OCI-LY1 (cell line): ENCODE data around the gene CCN6.

Source experiments
- EZH2 ChIP-seq: fragments of 200-600 bp; sonication (generic), shearing (Covaris generic); IDR thresholded peaks from 2 replicates; pipeline ENCODE4 v1.8.0; 2017; ENCODE audit warnings: borderline replicate concordance, mixed run types, mild to moderate bottlenecking, antibody characterized with exemption, low read length, moderate library complexity, mixed read lengths
- TF ChIP-seq, protein P1 (sequence below): fragments of 200-600 bp; sonication (generic), shearing (Covaris generic); IDR thresholded peaks from 2 replicates; pipeline ENCODE4 v1.5.1; 2017; ENCODE audit warnings: mild to moderate bottlenecking, antibody characterized with exemption, low read length, moderate library complexity, mixed read lengths

DNA sequence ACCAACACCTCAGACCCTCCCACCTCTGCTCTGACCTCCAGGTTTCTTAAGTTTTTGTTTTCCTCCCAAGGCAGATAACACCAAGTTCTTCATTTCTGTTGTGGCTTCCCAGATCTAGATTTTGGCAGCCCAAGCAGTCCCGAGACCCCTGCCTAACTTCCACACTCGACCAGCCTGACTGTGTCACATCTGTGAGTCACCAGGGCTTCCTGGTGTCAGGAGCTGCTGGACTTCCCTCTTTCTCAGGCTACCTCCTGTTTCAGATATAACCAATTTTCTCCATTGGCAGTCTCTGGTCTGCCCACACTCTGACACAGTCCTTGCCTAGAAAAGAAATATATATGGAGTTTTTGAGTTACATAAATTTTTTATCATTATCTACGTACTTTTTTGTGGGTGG lies 46.1 kb upstream of the CCN6 start:
- TF ChIP-seq, protein P1, sequence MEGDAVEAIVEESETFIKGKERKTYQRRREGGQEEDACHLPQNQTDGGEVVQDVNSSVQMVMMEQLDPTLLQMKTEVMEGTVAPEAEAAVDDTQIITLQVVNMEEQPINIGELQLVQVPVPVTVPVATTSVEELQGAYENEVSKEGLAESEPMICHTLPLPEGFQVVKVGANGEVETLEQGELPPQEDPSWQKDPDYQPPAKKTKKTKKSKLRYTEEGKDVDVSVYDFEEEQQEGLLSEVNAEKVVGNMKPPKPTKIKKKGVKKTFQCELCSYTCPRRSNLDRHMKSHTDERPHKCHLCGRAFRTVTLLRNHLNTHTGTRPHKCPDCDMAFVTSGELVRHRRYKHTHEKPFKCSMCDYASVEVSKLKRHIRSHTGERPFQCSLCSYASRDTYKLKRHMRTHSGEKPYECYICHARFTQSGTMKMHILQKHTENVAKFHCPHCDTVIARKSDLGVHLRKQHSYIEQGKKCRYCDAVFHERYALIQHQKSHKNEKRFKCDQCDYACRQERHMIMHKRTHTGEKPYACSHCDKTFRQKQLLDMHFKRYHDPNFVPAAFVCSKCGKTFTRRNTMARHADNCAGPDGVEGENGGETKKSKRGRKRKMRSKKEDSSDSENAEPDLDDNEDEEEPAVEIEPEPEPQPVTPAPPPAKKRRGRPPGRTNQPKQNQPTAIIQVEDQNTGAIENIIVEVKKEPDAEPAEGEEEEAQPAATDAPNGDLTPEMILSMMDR = no peak
- TF ChIP-seq EZH2 = no peak
